22Rv1 (cell line): ENCODE measurements around the gene EDN2.

Source experiments
- CTCF ChIP-seq: fragments of 450-650 bp; IDR thresholded peaks from 2 replicates; pipeline ENCODE4 v1.5.1; 2017; ENCODE audit warnings: mild to moderate bottlenecking
- ZFX ChIP-seq: fragments of 450-650 bp; IDR thresholded peaks from 2 replicates; pipeline ENCODE4 v1.6.1; 2017; ENCODE audit warnings: antibody characterized with exemption, borderline replicate concordance

- TF ChIP-seq ZFX (no peak), CTCF (no peak)
Observed at GRCh38 chr1:41528726-41529605, 44.5 kb upstream of the EDN2 start.
